ENCODE measurements around the gene KIRREL3.

DNA sequence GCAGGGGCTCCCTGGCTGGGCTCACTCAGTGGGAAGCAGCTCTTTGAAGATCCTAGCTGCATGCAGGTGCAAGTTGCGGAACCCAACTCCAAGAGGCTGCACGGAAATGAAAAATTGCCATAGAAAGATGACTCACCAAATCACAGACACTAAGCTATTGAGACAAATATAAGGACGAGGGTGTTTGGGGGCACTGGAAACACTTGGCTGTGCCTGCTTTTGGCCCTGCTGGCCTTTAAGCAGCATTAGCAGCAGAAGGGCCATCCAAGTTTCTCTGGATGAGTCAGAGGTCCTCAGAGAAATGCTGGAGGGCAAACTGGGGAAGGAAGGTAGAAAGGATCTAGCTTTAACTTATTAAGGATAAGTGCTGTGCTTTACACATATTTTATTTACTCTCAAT, 282.3 kb downstream of the KIRREL3 start:
- TF ChIP-seq EZH2 (IDR thresholded peaks at IDR 0.05; ENCODE audit: insufficient read depth, poor library complexity, severe bottlenecking) = no peak
- no peak for TF ChIP-seq EZH2phosphoT487 (IDR thresholded peaks at IDR 0.05; ENCODE audit: insufficient read depth, low read depth)
